HuH-7.5 (cell line): ENCODE data around the gene EFNA5.
A peak's percentile ranks its signal among the peaks of the same experiment; 100 is the strongest.

Source experiments
- DNase-seq: peaks from one replicate; pipeline ENCODE4 v3.0.0; 2011; ENCODE audit warnings: low spot score

EFNA5 gene

DNA sequence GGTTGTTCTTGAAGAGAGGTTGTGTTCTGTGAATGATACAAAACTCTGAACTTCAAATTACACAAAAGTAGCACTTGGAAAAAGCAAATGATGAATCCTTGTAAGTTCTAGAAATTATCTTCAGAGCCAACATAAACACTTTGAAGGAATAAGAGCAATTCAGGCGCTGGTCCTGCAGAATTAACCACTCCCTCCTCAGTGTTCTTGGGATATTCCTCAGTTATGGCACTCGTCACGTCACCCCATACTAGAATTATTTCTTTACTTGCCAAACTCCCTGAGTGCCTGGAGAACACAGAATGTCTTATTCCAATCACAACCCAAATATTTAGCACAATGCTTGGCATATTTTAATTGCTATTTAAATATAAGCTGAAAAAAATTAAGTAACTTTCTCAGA lies 126.3 kb downstream of the EFNA5 start:
- DNase-seq = no peak

GRCh38 chr5:107543868-107544267 lies 126.9 kb downstream of the EFNA5 start:
- no peak for DNase-seq

DNA sequence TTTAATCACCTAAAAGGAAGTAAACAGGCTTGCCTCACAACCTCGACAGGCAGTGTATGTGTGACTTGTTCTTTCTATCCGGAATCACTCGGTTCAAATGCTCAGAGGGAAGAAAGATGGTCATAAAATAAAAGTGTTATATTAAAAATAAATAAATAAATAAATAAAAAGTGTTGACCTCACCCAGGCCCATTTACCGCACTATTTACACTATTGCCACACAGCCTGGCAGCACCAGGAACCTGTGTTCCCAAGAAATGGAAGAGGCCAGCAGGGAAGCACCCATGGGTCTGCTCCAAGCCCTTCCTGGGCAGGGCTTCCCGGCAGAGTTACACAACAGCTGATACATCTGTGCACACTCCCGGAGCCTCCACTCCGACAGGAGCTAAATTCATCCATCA lies 127.9 kb downstream of the EFNA5 start:
- DNase-seq = no peak

- DNase-seq = peak; percentile 10
These were observed 128.3 kb downstream of the EFNA5 start for GRCh38 chr5:107542428-107542827.

- no peak for DNase-seq
These were observed 129.3 kb downstream of the EFNA5 start for GRCh38 chr5:107541400-107541799.

GRCh38 chr5:107539726-107540330 lies 130.9 kb downstream of the EFNA5 start:
- no peak for DNase-seq

- no peak for DNase-seq
These were observed 131.8 kb downstream of the EFNA5 start for GRCh38 chr5:107538805-107539445.

GRCh38 chr5:107538331-107538730 lies 132.4 kb downstream of the EFNA5 start:
- no peak for DNase-seq

DNA sequence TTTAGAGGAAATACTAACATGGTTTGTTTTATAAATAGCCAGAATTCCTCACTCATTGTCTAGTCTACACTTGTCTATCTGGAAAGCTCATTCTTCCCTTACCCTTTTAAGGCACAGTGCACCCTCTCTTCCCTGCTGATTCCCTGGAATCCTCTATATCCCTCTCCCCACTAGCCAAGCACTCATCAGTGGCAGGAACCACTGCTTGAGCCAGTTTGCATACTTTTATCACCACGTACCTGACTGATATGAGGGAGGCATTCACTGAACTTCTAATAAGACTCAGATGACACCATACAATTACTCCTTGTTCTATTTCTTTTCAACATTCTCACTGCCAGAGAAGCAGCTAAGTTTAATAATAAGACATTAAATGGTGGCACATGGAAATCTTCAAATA lies 134.9 kb downstream of the EFNA5 start:
- no peak for DNase-seq

GRCh38 chr5:107533910-107534876 lies 136.5 kb downstream of the EFNA5 start:
- no peak for DNase-seq

GRCh38 chr5:107532916-107533315 lies 137.8 kb downstream of the EFNA5 start:
- DNase-seq = no peak

DNA sequence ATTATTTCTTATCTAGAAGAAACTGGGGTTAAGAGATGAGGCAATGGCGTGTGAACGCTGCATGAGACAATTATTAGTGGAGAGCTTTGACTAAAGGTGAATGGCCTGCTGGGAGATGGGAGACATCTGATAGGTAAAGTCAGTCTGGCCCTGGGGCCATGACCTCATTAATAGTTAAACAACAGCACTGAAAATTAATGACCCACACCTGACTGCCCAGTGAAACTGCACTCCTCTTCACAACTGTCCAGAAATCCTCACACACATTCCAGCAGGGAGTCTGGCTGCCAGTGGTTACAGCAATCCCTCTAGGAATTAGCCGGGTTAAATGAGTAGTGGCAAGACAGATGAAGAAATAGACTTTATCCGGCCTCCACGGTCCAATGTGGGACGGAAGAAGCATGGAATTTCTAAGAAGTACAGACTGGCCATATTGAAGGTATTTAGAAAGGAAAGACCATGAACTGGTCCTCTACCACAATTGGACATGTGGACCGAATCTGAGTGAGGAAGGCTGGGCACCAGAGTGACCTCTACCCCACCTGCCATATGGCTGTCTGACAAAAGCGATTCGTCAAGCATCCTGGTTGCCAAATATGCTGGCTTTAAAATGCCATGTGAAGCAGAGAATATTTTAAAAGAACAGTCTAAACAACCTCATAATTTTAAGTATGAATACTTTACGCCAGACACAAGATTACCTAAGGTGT lies 138.4 kb downstream of the EFNA5 start:
- no peak for DNase-seq

GRCh38 chr5:107531308-107531707 lies 139.4 kb downstream of the EFNA5 start:
- no peak for DNase-seq

DNA sequence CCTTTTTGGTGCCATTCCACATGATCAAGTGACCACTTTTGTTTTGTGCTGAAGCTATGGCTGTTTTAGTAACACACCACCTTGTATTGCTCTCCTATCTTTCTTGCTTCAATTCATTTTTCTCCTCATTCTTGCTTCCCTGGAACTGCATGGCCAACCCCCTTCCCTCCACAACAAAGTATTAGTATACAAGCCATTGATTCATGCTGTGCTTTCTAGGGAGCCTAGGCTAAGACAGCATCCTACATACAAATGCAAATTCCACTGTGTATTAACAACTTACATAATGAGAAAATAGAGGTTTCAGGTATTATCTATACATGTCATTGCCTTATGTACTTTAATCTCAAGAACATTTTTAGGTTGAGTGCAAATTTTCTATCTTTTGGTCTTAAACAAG lies 141.1 kb downstream of the EFNA5 start:
- no peak for DNase-seq

GRCh38 chr5:107526270-107526937 lies 144.3 kb downstream of the EFNA5 start:
- no peak for DNase-seq

- DNase-seq = no peak
These were observed 146.6 kb downstream of the EFNA5 start for GRCh38 chr5:107524111-107524510.

- DNase-seq = no peak
These were observed 147.6 kb downstream of the EFNA5 start for GRCh38 chr5:107523029-107523680.

- no peak for DNase-seq
These were observed 148.3 kb downstream of the EFNA5 start for GRCh38 chr5:107522456-107522855.

- DNase-seq = no peak
These were observed 150.8 kb downstream of the EFNA5 start for GRCh38 chr5:107519900-107520354.

GRCh38 chr5:107518616-107519015 lies 152.1 kb downstream of the EFNA5 start:
- no peak for DNase-seq

DNA sequence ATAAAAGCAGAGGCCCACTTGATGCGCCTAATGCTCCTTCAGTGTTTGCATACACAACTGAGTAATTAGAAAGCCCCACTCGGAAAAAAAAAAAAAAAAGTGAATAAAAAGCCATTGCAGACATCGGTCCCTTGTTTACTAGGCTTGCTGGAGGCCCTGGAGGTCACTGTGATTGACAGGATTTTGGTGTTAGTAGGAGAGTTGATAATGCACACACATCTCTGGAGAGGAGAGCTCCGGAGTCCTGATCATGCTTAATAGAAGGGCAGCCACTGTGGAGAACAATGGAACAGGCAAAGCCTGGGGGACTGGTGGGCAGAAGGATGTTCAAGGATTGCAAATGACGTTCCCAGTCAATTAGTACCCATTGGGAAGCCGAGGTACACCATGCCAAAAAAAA lies 152.5 kb downstream of the EFNA5 start:
- DNase-seq = no peak
